ENCODE data around the gene RASSF3.

RASSF3 gene

GRCh38 chr12:64720884-64721283 is 110.6 kb downstream of the RASSF3 start:
- Histone ChIP-seq H4K20me1 (ENCODE audit: insufficient read depth, low read length) (no peaks in the 10 kb centered on the region), H3K4me2 (ENCODE audit: low read length) (no peak overlapping the region), H2AFZ (ENCODE audit: low read length) (no peak overlapping the region), H3K79me2 (ENCODE audit: insufficient read depth, low read length) (no peaks in the 10 kb centered on the region), H3K9me3 (ENCODE audit: low read length) (no peaks in the 10 kb centered on the region), H3K9me2 (ENCODE audit: low read depth, low read length) (no peaks in the 10 kb centered on the region), H3K9ac (ENCODE audit: low read length) (no peak overlapping the region), H3K27me3 (ENCODE audit: insufficient read depth, low read length) (no peaks in the 10 kb centered on the region), H3K27ac (ENCODE audit: low read depth, low read length, poor library complexity, severe bottlenecking) (no peak overlapping the region), H3K4me1 (ENCODE audit: insufficient read depth, low read length, severe bottlenecking) (no peaks in the 10 kb centered on the region), H3K36me3 (ENCODE audit: insufficient read depth, low read length) (peaks cover 30% of the 10 kb centered on the region; the same call in 1 of the 2 replicates), H3K4me3 (ENCODE audit: low read depth, low read length, poor library complexity, severe bottlenecking) (no peak overlapping the region), H3F3A (ENCODE audit: insufficient read depth, low read length) (no peaks in the 10 kb centered on the region)
- no peak for TF ChIP-seq CTCF (IDR thresholded peaks at IDR 0.05; ENCODE audit: low read length)
- TF ChIP-seq EZH2 (IDR thresholded peaks at IDR 0.05; ENCODE audit: borderline replicate concordance, low read length), result no peak

- Histone ChIP-seq H3K79me2 (ENCODE audit: insufficient read depth, low read length) (no peaks in the 10 kb centered on the region), H3K4me3 (ENCODE audit: low read depth, low read length, poor library complexity, severe bottlenecking) (no peak overlapping the region), H3K4me2 (ENCODE audit: low read length) (no peak overlapping the region), H3K27ac (ENCODE audit: low read depth, low read length, poor library complexity, severe bottlenecking) (no peak overlapping the region), H4K20me1 (ENCODE audit: insufficient read depth, low read length) (no peaks in the 10 kb centered on the region), H3K4me1 (ENCODE audit: insufficient read depth, low read length, severe bottlenecking) (no peaks in the 10 kb centered on the region), H3F3A (ENCODE audit: insufficient read depth, low read length) (no peaks in the 10 kb centered on the region), H3K9me2 (ENCODE audit: low read depth, low read length) (no peaks in the 10 kb centered on the region), H3K27me3 (ENCODE audit: insufficient read depth, low read length) (no peaks in the 10 kb centered on the region), H3K9ac (ENCODE audit: low read length) (no peak overlapping the region), H2AFZ (ENCODE audit: low read length) (no peak overlapping the region), H3K9me3 (ENCODE audit: low read length) (no peaks in the 10 kb centered on the region), H3K36me3 (ENCODE audit: insufficient read depth, low read length) (peaks cover 21% of the 10 kb centered on the region; the same call in 1 of the 2 replicates)
- TF ChIP-seq CTCF (IDR thresholded peaks at IDR 0.05; ENCODE audit: low read length) (no peak), EZH2 (IDR thresholded peaks at IDR 0.05; ENCODE audit: borderline replicate concordance, low read length) (no peak)
Observed at GRCh38 chr12:64722835-64723234, 112.5 kb downstream of the RASSF3 start.

GRCh38 chr12:64723630-64724029 is 113.3 kb downstream of the RASSF3 start:
- H3K4me3 ChIP-seq (ENCODE audit: low read depth, low read length, poor library complexity, severe bottlenecking), result no peak overlapping the region
- H3K9me3 ChIP-seq (ENCODE audit: low read length), result no peaks in the 10 kb centered on the region
- no peaks in the 10 kb centered on the region for H3K27me3 ChIP-seq (ENCODE audit: insufficient read depth, low read length)
- H3K27ac ChIP-seq (ENCODE audit: low read depth, low read length, poor library complexity, severe bottlenecking), result no peak overlapping the region
- H3K4me1 ChIP-seq (ENCODE audit: insufficient read depth, low read length, severe bottlenecking), result no peaks in the 10 kb centered on the region
- H3K36me3 ChIP-seq (ENCODE audit: insufficient read depth, low read length), result peaks cover 25% of the 10 kb centered on the region; the same call in 1 of the 2 replicates
- no peak overlapping the region for H2AFZ ChIP-seq (ENCODE audit: low read length)
- no peak overlapping the region for H3K9ac ChIP-seq (ENCODE audit: low read length)
- no peaks in the 10 kb centered on the region for H3K79me2 ChIP-seq (ENCODE audit: insufficient read depth, low read length)
- no peaks in the 10 kb centered on the region for H3K9me2 ChIP-seq (ENCODE audit: low read depth, low read length)
- H4K20me1 ChIP-seq (ENCODE audit: insufficient read depth, low read length), result no peaks in the 10 kb centered on the region
- no peak for TF ChIP-seq EZH2 (IDR thresholded peaks at IDR 0.05; ENCODE audit: borderline replicate concordance, low read length)
- TF ChIP-seq CTCF (IDR thresholded peaks at IDR 0.05; ENCODE audit: low read length), result no peak
- no peaks in the 10 kb centered on the region for H3F3A ChIP-seq (ENCODE audit: insufficient read depth, low read length)
- H3K4me2 ChIP-seq (ENCODE audit: low read length), result no peak overlapping the region
